K562 (cell line): ENCODE measurements around the gene ZNF516. TPM values are rescaled to one million over a fixed set of nuclear protein-coding genes. Genes with fewer than 3 reads are reported as not detected.

Experiments
- ATAC-seq: fragments of 200-7000 bp; cut with Tn5 transposase; 3 replicates; pipeline ENCODE4 v1.9.1; 2020; ENCODE audit warnings: moderate library complexity
- BruUV-seq: library from RNA; stranded (reverse); fragments of 400-500 nt; replicated peaks from 2 replicates; lab custom pipeline; 2021; lab: Mats Ljungman, UMichigan
- CTCF ChIA-PET: fragments of 300-600 bp; formaldehyde crosslinking; extraction: SDS; loops from one replicate; lab custom pipeline; 2021; ENCODE audit warnings: low intra/inter-chr PET ratio; lab: Yijun Ruan, JAX
- POLR2A ChIA-PET: fragments of 300-600, 350-650 bp; sonication (Branson Sonifier 250); formaldehyde crosslinking; extraction: SDS; loops from one replicate; lab custom pipeline; 2021; ENCODE audit warnings: antibody characterized with exemption, inconsistent platforms; lab: Yijun Ruan, JAX
- DNase-seq, 4 experiments: peaks; one replicate each; pipeline versions ENCODE4 v3.0.0 to v3.0.0-alpha.2; 2011 to 2018; ENCODE audit warnings: low spot score in 3 of 4, mixed read lengths in 3 of 4; ENCODE audit errors: extremely low read depth in 1 of 4
- FAIRE-seq: peaks from 2 replicates; lab custom pipeline; 2011; peaks lifted over from hg19 to GRCh38; lab: Jason Lieb, UNC
- H2AFZ ChIP-seq: 2 replicates; pipeline ENCODE4 v1.6.0; 2011; ENCODE audit warnings: low read depth, low read length, control low read depth, inconsistent platforms
- H3K27ac ChIP-seq: fragments of 200-600 bp; 3 replicates; pipeline ENCODE4 v1.8.0; 2011; ENCODE audit warnings: low read depth, mild to moderate bottlenecking, control low read depth, inconsistent platforms, low read length, moderate library complexity, mixed read lengths; ENCODE audit errors: extremely low read depth
- H3K27me3 ChIP-seq, 2 experiments: fragments of 300-600 bp in 1 of 2; 2 replicates in 1 of 2; 3 replicates in 1 of 2; pipeline versions ENCODE4 v1.6.0 to v1.8.0; 2011; ENCODE audit warnings: inconsistent platforms in 2 of 2, low read length in 2 of 2, mild to moderate bottlenecking in 1 of 2, mixed read lengths in 1 of 2, moderate library complexity in 1 of 2; ENCODE audit not compliant: control insufficient read depth in 2 of 2, insufficient read depth in 2 of 2
- H3K36me3 ChIP-seq: fragments of 300-600 bp; 3 replicates; pipeline ENCODE4 v1.8.0; 2011; ENCODE audit warnings: mild to moderate bottlenecking, low read length, inconsistent platforms; ENCODE audit not compliant: control insufficient read depth, insufficient read depth
- H3K4me1 ChIP-seq, 2 experiments: fragments of 200-600 bp in 1 of 2; replicated peaks in 1 of 2; 2 replicates in 1 of 2; 3 replicates in 1 of 2; pipeline versions ENCODE4 v1.5.1 to v1.8.0; 2011; ENCODE audit warnings: inconsistent platforms in 2 of 2, low read length in 2 of 2, mild to moderate bottlenecking in 1 of 2, mixed read lengths in 1 of 2, moderate library complexity in 1 of 2; ENCODE audit not compliant: control insufficient read depth in 2 of 2, insufficient read depth in 2 of 2
- H3K4me2 ChIP-seq: 2 replicates; pipeline ENCODE4 v1.6.1; 2011; ENCODE audit warnings: low read length, control low read depth, inconsistent platforms, mixed read lengths; ENCODE audit not compliant: insufficient read depth
- H3K4me3 ChIP-seq: fragments of 200-600 bp; sonication (generic), shearing (Covaris generic); 2 replicates; pipeline ENCODE4 v1.5.1; 2016; ENCODE audit warnings: control low read depth, inconsistent platforms
- H3K79me2 ChIP-seq: fragments of 200-600 bp; 3 replicates; pipeline ENCODE4 v1.8.0; 2011; ENCODE audit warnings: low read length, inconsistent platforms; ENCODE audit not compliant: control insufficient read depth, insufficient read depth
- H3K9ac ChIP-seq, 2 experiments: 2 replicates each; pipeline versions ENCODE4 v1.6.0 to v1.6.1; 2011; ENCODE audit warnings: low read depth in 2 of 2, low read length in 2 of 2, control low read depth in 1 of 2, inconsistent platforms in 1 of 2, mild to moderate bottlenecking in 1 of 2, mixed read lengths in 1 of 2; ENCODE audit not compliant: insufficient read depth in 1 of 2
- H3K9me1 ChIP-seq: one replicate; pipeline ENCODE4 v1.6.0; 2011; ENCODE audit warnings: inconsistent platforms, mild to moderate bottlenecking, low read length, moderate library complexity; ENCODE audit not compliant: control insufficient read depth, insufficient read depth
- H3K9me3 ChIP-seq: replicated peaks from 2 replicates; pipeline ENCODE4 v1.5.1; 2011; ENCODE audit warnings: low read depth, low read length, inconsistent platforms; ENCODE audit not compliant: control insufficient read depth, insufficient read depth
- H4K20me1 ChIP-seq: replicated peaks from 2 replicates; pipeline ENCODE4 v1.6.1; 2011; ENCODE audit warnings: low read length, inconsistent platforms, mixed read lengths; ENCODE audit not compliant: control insufficient read depth, insufficient read depth
- CBX8 ChIP-seq: fragments of 200-600 bp; sonication (generic); IDR thresholded peaks from 2 replicates; pipeline ENCODE4 v1.6.1; 2012; ENCODE audit warnings: borderline replicate concordance, mixed run types, low read depth, mild to moderate bottlenecking, moderate library complexity, mixed read lengths, low read length, control low read depth, inconsistent platforms; ENCODE audit not compliant: poor library complexity, severe bottlenecking; ENCODE audit errors: extremely low read depth
- ESRRB ChIP-seq: fragments of 250-450 bp; sonication (Bioruptor Pico); IDR thresholded peaks from 2 replicates; pipeline ENCODE4 v1.5.0; 2020; ENCODE audit warnings: mild to moderate bottlenecking, moderate library complexity, borderline replicate concordance
- HOXB6 ChIP-seq: fragments of 250-450 bp; sonication (Bioruptor Pico); IDR thresholded peaks from 2 replicates; pipeline ENCODE4 v1.5.1; 2022; ENCODE audit warnings: mild to moderate bottlenecking, borderline replicate concordance
- HSF4 ChIP-seq: fragments of 250-450 bp; sonication (Bioruptor Pico); IDR thresholded peaks from 2 replicates; pipeline ENCODE4 v2.1.2; 2022; ENCODE audit warnings: mild to moderate bottlenecking, moderate library complexity, borderline replicate concordance
- JUND ChIP-seq, 2 experiments: IDR thresholded peaks; 2 replicates in 1 of 2; 3 replicates in 1 of 2; pipeline ENCODE4 v1.6.1; 2011; ENCODE audit warnings: borderline replicate concordance in 2 of 2, low read depth in 2 of 2, low read length in 2 of 2, improper control_type of control experiment in 1 of 2, missing biosample characterization in 1 of 2, missing genetic modification characterization in 1 of 2, missing genetic modification reagents in 1 of 2
- MCM5 ChIP-seq: fragments of 450-650 bp; IDR thresholded peaks from 2 replicates; pipeline ENCODE4 v1.6.1; 2016; ENCODE audit warnings: low read depth
- NR1H2 ChIP-seq: sonication (generic); formaldehyde crosslinking; IDR thresholded peaks from 2 replicates; pipeline ENCODE4 v1.4.0; 2020; ENCODE audit warnings: mild to moderate bottlenecking, missing genetic modification reagents
- SMARCA4 ChIP-seq: fragments of 450-650 bp; IDR thresholded peaks from 2 replicates; pipeline ENCODE4 v1.6.1; 2016
- SUPT5H ChIP-seq: fragments of 450-650 bp; IDR thresholded peaks from 2 replicates; pipeline ENCODE4 v1.6.1; 2016
- TBP ChIP-seq: optimal IDR thresholded peaks from 2 replicates; pipeline ENCODE3; 2011; ENCODE audit warnings: low read depth, low read length, improper control_type of control experiment
- XRCC4 ChIP-seq: IDR thresholded peaks from one replicate; pipeline ENCODE4 v1.6.1; 2011; ENCODE audit not compliant: insufficient read depth, insufficient read length; ENCODE audit errors: extremely low read depth
- ZBTB9 ChIP-seq: fragments of 450-650 bp; formaldehyde crosslinking; IDR thresholded peaks from 2 replicates; pipeline ENCODE4 v1.4.0; 2020; ENCODE audit warnings: mild to moderate bottlenecking, moderate library complexity
- ZFP30 ChIP-seq: fragments of 250-450 bp; sonication (Bioruptor Pico); IDR thresholded peaks from 2 replicates; pipeline ENCODE4 v1.8.0; 2022; ENCODE audit warnings: moderate library complexity, mild to moderate bottlenecking, inconsistent platforms, borderline replicate concordance
- ZNF133 ChIP-seq: fragments of 250-450 bp; sonication (Bioruptor Pico); IDR thresholded peaks from 2 replicates; pipeline ENCODE4 v1.4.0; 2020; ENCODE audit warnings: mild to moderate bottlenecking
- ZNF518B ChIP-seq: fragments of 250-450 bp; sonication (Bioruptor Pico); IDR thresholded peaks from 2 replicates; pipeline ENCODE4 v1.5.0; 2021; ENCODE audit warnings: mild to moderate bottlenecking, moderate library complexity
- WGBS: fragments of 100-300 bp; shearing (Covaris generic); methylation state at CpG from one replicate; pipeline ENCODE4 v1.1.6; 2016; ENCODE audit warnings: low coverage, mixed read lengths; ENCODE audit not compliant: insufficient coverage; ENCODE audit errors: missing lambda C conversion rate; 5-methylcytosine and 5-hydroxymethylcytosine counted together
- in situ Hi-C: fragments of 300-500 bp; cut with MboI; formaldehyde crosslinking; loops from 4 replicates; pipeline ENCODE4 v1.15.0; 2018; ENCODE audit warnings: inconsistent platforms, mixed read lengths
- intact Hi-C: fragments of 100-400 bp; cut with micrococcal nuclease; formaldehyde crosslinking; loops from 2 replicates; pipeline ENCODE4 v1.14.2; 2022
- polyA plus RNA-seq, 8 experiments: library from polyadenylated mRNA; depleted of rRNA in 4 of 8; stranded (reverse) in 5 of 8; unstranded in 3 of 8; fragments of >200 nt; fragmentation: Nextera tagmentation in 2 of 8; fragmentation: Illumina TruSeq in 1 of 8; extraction: Ambion mirVana in 2 of 8; extraction: Trizol in 1 of 8; gene quantifications; 2 replicates each; pipeline versions ENCODE4 v1.2.1 to v1.2.3, GENCODE V29; 2011 to 2014; ENCODE audit warnings: inconsistent platforms in 1 of 8, missing spikeins in 1 of 8
- total RNA-seq, 7 experiments: library from RNA; depleted of rRNA in 6 of 7; stranded (reverse); fragments of >200 nt in 6 of 7; fragmentation: Illumina TruSeq in 2 of 7; extraction: Trizol in 2 of 7; gene quantifications; 2 replicates each; pipeline versions ENCODE4 v1.2.1 to v1.2.3, GENCODE V29; 2011 to 2021; ENCODE audit warnings: low replicate concordance in 1 of 7

Gene ZNF516
- total and polyA plus RNA-seq, 9 of the 15 experiments (the other 6 are each of a cell fraction or from before 2014, with no cell fraction given): 0.04 to 0.20 (median 0.08) TPM; not detected in 3

- H3K79me2 ChIP-seq: no peaks in the 10 kb centered on the region
- ChIA-PET POLR2A (interaction anchor here (0.6 kb wide), 1 partner anchor 528 kb away, joined by 3 read pairs; no protein-coding TSS in a partner anchor), CTCF (no interaction called here)
- in situ Hi-C loops (no loop called here), intact Hi-C loops (no loop called here)
- ATAC-seq: no peak
- H3K27me3 ChIP-seq: peaks cover 0 to 22% of the 10 kb centered on the region in 2 experiments; a peak in 3 of 5 replicates
- no peak for DNase-seq
- no peak overlapping the region for H3K4me3 ChIP-seq
- no peaks in the 10 kb centered on the region for H3K9me1 ChIP-seq
- H3K9me3 ChIP-seq: no peaks in the 10 kb centered on the region
- no peaks in the 10 kb centered on the region; a peak in 1 of 5 replicates for H3K4me1 ChIP-seq
- no peak for FAIRE-seq
- no TSS peak for BruUV-seq
- 11% methylated on average over 27 of the region's 35 CpGs for WGBS
- no peak overlapping the region for H3K27ac ChIP-seq
- H4K20me1 ChIP-seq: no peaks in the 10 kb centered on the region
- no peak overlapping the region for H3K9ac ChIP-seq
- H2AFZ ChIP-seq: no peak overlapping the region
- H3K36me3 ChIP-seq: no peaks in the 10 kb centered on the region
- H3K4me2 ChIP-seq: no peak overlapping the region
- TF ChIP-seq SUPT5H: no peak
- TF ChIP-seq JUND (IDR thresholded peaks at IDR 0.05; ENCODE audit: borderline replicate concordance, low read depth, low read length): no peak
- TF ChIP-seq JUND (tag; IDR thresholded peaks at IDR 0.05; ENCODE audit: borderline replicate concordance, low read depth, low read length): no peak
- no peak for TF ChIP-seq ZNF518B (CRISPR knock-in tag)
- no peak for TF ChIP-seq ZBTB9
- TF ChIP-seq SMARCA4: no peak
- no peak for TF ChIP-seq NR1H2
- TF ChIP-seq HOXB6 (CRISPR knock-in tag): no peak
- no peak for TF ChIP-seq ZFP30 (CRISPR knock-in tag)
- no peak for TF ChIP-seq XRCC4
- TF ChIP-seq CBX8: no peak
- no peak for TF ChIP-seq ZNF133
- no peak for TF ChIP-seq TBP
- TF ChIP-seq HSF4 (CRISPR knock-in tag): no peak
- no peak for TF ChIP-seq MCM5
- TF ChIP-seq ESRRB (CRISPR knock-in tag): no peak
These were observed 110.0 kb downstream of the ZNF516 start for GRCh38 chr18:76384861-76385680.
